HG02981 (cell line): ENCODE measurements around the gene NBPF20.
A peak's percentile ranks its signal among the peaks of the same experiment; 100 is the strongest.
"Not testable (repeated sequence)": the region's sequence is repeated elsewhere in the genome, so short reads cannot be mapped to it uniquely, and the experiment has no call there.

Experiments used
- ATAC-seq: cut with Tn5 transposase; IDR thresholded peaks from one replicate; pipeline ENCODE4 v1.9.1; 2021; ENCODE audit warnings: mild to moderate bottlenecking, moderate library complexity; ENCODE audit not compliant: unreplicated experiment

The NBPF20 gene, protein sequence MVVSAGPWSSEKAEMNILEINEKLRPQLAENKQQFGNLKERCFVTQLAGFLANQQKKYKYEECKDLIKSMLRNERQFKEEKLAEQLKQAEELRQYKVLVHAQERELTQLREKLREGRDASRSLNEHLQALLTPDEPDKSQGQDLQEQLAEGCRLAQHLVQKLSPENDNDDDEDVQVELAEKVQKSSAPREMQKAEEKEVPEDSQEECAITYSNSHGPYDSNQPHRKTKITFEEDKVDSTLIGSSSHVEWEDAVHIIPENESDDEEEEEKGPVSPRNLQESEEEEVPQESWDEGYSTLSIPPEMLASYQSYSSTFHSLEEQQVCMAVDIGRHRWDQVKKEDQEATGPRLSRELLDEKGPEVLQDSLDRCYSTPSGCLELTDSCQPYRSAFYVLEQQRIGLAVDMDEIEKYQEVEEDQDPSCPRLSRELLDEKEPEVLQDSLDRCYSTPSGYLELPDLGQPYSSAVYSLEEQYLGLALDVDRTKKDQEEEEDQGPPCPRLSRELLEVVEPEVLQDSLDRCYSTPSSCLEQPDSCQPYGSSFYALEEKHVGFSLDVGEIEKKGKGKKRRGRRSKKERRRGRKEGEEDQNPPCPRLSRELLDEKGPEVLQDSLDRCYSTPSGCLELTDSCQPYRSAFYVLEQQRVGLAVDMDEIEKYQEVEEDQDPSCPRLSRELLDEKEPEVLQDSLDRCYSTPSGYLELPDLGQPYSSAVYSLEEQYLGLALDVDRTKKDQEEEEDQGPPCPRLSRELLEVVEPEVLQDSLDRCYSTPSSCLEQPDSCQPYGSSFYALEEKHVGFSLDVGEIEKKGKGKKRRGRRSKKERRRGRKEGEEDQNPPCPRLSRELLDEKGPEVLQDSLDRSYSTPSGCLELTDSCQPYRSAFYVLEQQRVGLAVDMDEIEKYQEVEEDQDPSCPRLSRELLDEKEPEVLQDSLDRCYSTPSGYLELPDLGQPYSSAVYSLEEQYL (N-terminal part only)

GRCh38 chr1:145425436-145426029, at the start of gene NBPF20:
TSS of gene NBPF20 (minus strand) at chr1:145425603. CDS start at chr1:145405272, 20,331 bp downstream.
- peak; percentile 91 for ATAC-seq

- not testable (repeated sequence) for ATAC-seq
Measured at GRCh38 chr1:145474837-145475368, 49.5 kb upstream of the NBPF20 start.

GRCh38 chr1:145472731-145473130, 47.3 kb upstream of the NBPF20 start:
- not testable (repeated sequence) for ATAC-seq

GRCh38 chr1:145471365-145471764, 46.0 kb upstream of the NBPF20 start:
- not testable (repeated sequence) for ATAC-seq

GRCh38 chr1:145465405-145466144, 40.2 kb upstream of the NBPF20 start:
- peak; percentile 82 for ATAC-seq

DNA sequence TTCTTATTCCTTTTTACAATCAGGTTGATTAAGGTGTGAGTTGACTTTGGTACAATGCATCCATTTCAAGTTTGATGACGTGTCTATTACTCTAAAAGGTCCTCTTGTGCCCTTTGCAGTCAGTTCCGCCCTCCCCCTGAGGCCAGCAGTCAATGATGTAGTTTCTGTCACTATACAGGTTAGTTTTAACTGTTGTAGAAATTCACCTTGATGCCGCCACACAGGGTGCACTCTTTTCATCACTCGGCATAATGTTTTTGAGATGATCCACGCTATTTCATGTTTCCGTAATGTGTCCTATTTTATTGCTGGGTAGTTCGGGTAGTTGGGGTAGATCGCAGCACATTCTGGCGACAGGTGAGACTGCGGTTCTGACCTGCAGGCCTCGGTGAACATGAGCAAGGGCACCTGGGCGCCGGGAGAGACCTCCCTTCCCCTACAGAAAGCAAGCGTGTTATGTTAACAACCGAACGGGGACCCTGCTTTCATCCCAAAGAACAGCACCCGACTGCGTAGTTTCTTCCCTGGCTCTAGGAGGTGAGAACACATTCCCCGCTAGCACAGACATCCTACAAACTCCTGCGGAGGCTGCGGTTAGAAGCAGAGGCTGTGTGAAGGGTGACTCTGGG, 39.4 kb upstream of the NBPF20 start:
- peak; percentile 6 for ATAC-seq

DNA sequence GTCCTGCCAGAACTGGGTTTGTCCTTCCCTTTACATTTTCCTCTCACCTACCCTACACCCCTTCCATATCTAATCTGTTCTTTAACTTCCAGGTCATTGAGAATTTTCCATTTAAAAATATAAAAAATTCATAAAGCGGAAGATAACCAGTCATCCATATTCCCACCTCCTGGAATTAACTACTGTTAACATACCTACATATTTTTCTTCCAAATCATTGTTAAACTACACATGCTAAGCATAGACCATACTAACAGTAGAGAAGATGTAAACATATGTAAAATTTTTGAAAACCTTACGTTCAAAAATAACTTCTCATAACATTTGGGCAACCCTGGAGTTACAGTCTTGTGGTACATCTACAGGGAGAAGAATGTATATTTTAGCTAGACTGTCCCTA, 38.6 kb upstream of the NBPF20 start:
- not testable (repeated sequence) for ATAC-seq

DNA sequence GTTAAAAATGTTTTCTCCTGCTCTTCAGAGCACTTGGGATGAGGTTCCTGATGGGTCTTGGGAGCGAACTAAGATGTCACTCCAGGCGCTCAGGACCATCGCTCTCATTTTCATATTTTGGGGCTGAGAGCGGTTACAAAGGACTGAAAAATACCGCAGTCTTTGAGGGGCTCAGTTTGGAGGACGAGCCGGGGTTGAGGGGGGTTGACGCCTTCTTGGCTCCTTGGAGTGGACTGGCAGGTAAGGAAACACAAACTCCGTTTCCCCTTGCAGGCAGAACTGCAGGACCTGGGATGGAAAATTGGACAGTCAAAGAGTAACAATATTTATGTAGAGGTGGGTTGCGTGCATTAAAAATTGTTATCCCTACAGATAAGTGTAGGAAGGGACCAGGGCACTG, 35.3 kb upstream of the NBPF20 start:
- ATAC-seq: not testable (repeated sequence)

- ATAC-seq: not testable (repeated sequence)
Measured at GRCh38 chr1:145460048-145460447, 34.6 kb upstream of the NBPF20 start.

- ATAC-seq: not testable (repeated sequence)
Measured at GRCh38 chr1:145459591-145459990, 34.2 kb upstream of the NBPF20 start.

DNA sequence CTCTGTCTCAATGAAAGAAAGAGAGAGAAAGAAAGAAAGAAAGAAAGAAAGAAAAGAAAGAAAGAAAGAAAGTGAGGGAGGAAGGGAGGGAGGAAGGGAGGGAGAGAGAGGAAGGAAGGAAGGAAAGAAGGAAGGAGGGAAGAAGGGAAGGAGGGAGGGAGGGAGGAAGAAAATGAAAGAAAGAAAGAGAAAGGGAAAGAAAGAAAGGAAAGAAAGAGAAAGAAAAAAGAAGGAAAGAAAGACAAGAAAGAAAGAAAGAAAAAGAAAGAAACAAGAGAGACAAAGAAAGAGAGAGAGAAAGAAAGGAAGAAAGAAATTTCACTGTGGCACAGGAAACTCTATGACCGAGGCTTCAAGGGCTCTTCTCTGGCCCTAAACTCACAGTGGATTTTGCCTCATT, 33.7 kb upstream of the NBPF20 start:
- ATAC-seq: not testable (repeated sequence)

GRCh38 chr1:145454824-145455177, 29.4 kb upstream of the NBPF20 start:
- not testable (repeated sequence) for ATAC-seq

GRCh38 chr1:145453873-145454823, 28.7 kb upstream of the NBPF20 start:
- ATAC-seq: not testable (repeated sequence)

DNA sequence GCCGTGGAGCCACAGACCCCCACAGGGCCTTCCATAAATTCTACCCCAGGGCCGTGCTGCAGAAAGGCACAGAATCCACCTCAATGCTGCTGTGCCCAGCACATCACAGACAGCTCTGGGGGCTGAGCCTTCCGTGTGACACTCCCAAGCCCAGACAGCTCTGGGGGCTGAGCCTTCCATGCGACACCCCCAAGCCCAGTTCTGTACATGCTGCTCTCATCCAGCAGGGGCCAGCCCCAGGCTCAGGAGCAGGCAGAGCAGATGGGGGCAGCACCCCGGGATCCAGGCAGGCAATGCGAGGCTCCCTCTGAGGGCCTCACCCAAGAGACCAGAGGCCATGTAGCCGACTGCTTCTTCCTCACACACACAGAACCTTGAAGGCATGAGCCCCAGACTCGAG, 27.1 kb upstream of the NBPF20 start:
- ATAC-seq: not testable (repeated sequence)

DNA sequence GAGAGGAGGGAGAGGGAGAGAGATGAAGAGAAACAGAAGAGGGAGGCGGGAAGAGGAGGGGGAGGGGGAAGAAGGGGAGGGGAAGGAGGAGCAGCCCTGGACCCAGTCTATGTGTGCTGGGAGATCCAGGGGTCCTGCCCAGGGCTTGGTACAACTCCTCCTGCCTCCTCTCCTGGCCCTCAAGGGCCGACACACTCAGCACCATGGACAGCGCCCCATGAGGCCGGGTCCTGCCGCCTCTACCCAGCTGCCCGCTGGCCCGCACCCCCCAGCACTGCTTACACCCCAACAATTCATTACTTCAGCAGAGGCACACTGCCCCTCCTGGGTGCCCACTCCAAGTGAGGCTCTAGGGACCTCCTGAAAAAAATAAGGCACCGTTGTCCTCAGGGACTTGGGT, 26.5 kb upstream of the NBPF20 start:
- not testable (repeated sequence) for ATAC-seq

DNA sequence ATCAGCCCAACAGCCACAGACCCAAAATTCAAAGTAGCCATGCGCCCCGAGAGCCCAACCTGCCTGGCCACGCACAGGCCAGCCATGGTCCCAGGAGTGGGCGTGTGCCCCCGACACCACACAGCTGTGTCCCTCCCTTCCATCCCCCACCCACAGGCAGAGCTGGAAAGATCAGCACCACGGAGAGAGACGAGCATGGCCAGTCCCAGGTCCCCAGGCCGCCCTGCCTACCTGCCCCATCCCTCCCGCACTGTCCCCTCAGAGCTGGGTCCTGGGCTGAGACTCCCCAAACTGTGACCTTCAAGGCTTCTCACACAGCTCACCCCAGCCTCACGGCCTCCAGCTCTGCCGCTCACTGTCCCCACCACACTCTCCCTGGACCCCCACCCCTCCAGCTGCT, 19.8 kb upstream of the NBPF20 start:
- not testable (repeated sequence) for ATAC-seq

DNA sequence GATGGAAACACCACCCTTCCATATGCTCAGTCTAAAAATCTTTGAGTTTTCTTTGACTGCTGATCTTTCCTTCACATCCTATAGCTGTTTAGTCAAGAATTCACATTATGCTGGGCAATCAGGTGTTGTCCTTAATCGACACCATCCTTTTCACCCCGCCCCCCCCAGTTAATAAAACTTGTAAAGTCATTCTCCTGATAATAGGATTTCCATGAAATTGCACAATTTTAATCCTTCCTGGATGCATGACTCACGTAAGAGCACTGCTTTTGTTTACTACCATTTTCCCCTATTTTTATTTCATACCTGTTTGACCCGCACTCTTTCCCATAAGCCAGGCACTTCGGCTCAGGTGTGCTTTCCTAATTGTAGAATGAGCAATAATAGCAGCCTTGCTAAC, 16.9 kb upstream of the NBPF20 start:
- not testable (repeated sequence) for ATAC-seq
